HG03442 (cell line): Measurements from ENCODE around the gene CPB2.

Experiments used
- ATAC-seq: cut with Tn5 transposase; IDR thresholded peaks from one replicate; pipeline ENCODE4 v1.9.1; 2021; ENCODE audit warnings: mild to moderate bottlenecking, moderate library complexity; ENCODE audit not compliant: unreplicated experiment

The CPB2 gene

DNA sequence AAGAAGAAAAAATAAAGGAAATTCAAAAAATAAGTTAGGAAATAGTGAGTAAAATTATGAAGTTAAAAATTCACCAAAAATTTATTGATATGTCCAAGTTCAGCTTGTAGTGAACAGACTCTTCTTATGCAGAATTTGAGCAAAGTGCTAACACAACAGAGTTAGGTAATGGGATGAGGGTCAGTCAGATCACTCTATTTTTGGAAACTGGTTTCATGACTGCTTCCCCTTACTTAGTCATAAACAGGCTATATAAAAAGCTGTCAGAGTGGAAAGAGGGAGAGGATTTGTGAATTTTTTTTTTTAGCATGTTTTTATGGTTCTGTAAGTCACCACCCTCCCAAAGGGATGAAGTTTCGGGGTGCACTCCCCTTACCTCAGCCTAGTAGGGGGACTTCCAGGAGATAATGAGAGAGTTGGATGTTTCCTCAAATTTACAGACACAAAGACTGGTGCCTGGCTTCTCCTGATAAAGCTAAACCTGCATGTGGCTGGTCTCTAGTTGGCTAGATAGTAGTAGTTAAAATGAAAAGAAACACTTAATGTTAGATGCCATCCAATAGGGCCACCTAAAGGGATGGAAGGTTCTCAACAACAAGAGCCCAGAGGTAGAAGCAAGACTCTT, 4.5 kb downstream of the CPB2 start:
- ATAC-seq = peak; percentile 52

DNA sequence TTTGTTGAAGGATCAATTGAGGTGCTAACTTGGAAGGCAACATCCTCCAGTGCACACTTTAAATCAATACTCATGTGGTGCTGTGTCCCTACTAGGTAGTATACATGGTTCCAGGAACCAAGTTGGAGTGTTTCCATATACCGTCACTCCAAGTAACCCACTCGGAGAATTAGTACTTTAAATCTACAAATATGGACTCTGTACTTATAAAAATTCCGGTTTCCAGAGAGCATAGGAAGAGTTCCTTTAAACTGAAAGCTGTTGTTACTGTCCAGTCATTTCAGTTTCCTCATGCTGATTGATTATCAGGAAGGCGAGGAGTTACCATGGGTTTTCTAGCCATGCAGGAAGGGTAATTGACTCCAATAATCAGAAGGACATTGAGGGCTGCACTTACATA, 7.2 kb downstream of the CPB2 start:
- no peak for ATAC-seq

DNA sequence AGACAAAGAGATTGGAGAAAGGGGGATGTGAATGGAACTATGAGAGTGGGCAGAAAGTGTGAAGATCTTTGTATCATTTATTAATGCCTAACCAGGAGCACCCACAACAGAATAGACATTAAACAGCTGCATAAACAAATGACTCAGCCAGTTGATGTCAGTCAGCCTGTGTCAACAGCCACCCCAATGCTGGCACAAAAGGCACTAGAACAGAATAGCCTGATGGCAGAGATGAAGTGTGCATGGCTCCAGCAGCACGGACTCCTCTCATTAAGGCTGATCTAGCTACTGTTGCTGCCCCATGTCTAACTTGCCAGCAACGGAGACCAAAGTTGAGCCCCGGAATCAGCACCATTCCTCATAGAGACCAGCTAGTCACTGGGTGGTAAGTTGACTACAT, 7.8 kb downstream of the CPB2 start:
- no peak for ATAC-seq

DNA sequence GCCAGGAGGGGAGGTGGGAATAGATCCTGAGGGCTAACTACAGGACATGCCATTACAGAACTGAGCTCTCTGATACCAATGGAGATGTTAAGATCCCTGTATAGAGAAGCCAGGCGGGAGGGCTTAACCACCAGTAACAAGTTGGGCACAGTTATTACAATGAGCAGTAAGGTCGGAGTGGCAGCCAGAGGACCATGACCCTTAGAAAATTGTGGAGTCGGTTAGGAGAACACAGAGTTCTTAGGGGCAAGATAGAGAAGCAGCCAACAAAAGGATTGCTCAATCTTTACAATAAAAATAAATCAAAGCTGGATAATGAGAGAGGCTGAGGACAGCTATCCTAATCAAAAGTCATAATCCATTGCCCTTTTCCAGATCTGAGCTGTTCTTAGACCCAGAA, 10.4 kb downstream of the CPB2 start:
- no peak for ATAC-seq

DNA sequence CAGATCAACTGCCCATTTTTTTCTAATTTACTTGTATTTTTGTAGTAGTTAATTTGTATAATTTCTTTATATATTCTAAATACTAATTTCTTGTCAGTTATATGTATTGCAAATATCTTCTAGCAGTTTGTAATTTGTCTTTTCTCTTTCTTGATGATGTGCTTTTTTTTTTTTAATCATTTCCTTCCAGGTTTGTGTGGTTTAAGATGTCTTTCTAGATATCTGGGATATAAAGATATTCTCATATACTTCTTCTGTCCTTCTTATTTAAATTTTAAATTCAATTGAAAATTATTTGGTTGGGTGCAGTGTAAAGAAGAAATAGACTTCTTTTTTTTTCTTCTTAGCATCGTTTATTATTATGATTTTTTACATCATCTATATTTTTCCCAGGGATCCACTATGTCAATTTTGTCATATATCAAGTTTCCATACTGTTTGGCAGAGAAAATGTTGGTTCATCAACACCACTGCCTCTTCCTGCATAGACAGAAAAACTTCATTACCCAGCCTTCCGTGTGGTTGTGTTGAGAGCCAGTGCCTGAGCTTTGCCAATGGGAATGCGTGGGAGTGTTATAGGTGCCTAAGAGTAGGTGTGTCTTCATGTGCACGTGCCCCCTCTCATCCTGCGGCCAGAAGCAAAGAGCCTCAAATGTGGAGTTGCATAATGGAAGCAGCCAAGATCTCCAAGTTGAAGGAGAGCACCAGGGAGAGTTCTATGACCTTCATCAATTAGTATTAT, 15.8 kb downstream of the CPB2 start:
- no peak for ATAC-seq

DNA sequence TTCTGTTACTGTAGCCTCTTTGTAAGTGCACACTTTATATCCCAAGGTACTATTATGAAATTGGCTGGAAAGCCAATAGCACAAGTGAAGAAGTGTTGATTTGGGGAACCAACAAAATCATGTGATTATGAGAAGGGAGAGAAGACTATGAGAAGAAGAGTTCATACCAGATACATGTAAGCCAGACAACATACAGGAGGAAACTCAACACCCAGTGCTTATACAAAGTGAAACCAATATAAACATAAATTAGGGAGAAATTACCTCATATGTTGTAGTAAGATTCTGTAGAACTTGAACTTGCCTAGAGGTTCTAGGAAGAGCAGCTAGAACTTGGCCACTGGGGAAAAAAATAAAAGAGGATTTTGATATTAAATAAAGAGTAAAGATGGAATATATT, 17.4 kb downstream of the CPB2 start:
- no peak for ATAC-seq

DNA sequence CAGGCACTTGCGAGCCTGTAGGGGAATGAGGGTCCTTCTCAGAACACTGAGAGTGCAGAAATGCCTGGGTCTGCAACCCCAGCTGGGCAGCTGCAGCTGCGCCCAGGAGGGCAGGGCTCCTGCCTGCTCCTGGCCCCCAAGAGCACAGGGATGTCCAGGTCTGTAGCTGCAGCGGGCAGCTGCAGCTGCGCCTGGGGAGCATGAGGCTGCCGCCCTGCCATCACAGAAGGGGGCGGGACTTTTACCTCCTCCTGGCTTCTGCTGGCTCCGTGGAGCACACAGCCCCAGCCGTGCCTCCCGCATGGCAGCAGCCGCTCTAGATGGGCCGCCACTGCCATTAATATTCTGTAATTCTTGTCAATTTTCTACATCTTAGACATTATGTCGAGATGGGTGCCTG, 17.8 kb downstream of the CPB2 start:
- ATAC-seq = no peak

DNA sequence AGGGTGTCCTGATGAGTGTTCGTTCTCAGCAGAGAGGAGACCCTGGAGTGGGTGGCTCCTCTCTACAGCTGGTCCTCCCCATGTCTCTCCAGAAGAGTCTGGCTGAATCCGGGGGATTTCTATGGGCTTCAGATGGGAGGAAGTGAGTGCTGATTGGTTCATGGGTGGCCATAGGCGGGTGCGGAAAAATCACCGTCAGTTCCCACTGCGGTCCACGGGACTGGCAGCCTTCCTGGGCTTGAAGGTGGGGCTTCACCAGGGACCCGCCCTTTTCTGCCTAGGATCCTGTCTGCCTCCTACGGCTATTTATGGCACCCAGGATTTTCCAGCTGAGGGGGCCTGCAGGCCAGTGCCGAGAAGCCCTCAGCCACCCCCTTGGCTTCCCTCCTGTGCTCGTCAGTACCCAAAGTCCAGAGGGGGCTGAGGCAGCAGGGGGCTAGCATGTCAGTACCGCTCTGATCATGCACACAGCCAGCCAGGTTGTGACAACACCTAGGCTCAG, 18.4 kb downstream of the CPB2 start:
- ATAC-seq = no peak

DNA sequence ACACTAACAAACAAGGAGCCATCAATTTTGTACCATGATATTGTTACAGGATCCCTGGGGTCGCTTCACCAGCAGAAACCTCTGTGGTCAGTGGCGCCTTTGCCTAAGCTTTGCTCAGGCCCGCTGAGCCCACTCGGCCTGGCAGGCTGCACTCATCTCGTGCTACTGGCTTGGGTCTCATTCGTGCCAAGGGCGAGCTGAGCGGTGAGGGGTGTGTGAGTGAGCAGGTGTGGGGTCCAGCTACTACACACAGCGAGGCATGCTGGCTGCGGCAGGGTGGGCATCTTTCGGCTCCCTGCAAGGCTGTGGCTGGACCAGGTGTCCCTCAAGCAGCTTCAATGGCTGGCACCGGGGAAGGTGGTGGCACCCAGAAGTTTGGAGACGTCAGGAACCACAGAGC, 19.1 kb downstream of the CPB2 start:
- ATAC-seq = no peak

DNA sequence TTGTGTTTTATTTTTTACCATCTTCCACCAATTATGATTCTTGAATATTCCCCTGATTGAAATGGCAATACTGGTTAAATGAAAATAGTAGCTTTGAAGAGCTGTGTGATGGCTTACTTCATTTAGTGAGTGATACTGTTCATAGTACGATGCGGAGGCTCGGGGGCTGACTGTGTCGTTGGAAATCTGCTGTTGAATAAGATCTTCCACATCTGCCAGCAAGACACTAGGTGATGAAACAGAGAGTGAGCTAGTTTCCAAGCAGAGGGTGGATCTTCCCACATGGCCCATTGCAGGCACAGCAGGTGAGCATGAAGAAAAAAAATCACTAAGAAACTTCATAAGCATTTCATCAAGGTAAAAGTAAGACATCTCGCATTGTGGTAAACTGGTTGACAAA, 22.5 kb downstream of the CPB2 start:
- ATAC-seq = no peak

DNA sequence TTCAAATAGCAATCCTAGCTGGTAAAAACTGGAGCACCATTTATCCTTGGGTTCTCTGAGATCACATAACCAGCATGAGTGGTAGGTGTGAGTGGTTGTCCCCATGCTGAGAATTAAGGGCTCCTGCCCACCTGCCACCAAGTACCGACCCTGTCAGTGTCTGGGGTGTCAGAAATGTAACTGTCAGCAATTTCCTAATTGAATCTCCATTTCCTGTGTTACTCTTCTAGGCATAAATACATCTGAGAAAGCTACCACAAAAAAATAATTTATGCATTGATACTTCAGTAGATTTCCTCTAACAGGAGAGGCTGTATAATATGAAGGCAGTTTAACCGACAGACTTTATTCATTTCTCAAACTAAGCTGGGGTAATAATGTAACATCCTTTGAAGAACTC, 25.1 kb downstream of the CPB2 start:
- ATAC-seq = no peak

DNA sequence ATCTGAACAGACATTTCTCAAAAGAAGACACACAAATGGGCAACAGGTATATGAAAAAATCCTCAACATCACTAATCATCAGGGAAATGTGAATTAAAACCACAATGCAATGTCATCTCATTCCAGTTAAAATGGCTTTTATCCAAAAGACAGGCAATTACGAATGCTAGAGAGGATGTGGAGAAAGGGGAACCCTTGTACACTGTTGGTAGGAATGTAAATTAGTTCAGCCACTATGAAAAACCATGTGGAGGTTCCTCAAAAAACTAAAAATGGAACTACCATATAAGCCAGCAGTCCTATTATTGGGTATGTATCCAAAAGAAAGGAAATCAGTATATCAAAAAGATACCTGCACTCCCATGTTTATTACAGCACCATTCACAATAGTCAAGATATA, 27.6 kb downstream of the CPB2 start:
- no peak for ATAC-seq

DNA sequence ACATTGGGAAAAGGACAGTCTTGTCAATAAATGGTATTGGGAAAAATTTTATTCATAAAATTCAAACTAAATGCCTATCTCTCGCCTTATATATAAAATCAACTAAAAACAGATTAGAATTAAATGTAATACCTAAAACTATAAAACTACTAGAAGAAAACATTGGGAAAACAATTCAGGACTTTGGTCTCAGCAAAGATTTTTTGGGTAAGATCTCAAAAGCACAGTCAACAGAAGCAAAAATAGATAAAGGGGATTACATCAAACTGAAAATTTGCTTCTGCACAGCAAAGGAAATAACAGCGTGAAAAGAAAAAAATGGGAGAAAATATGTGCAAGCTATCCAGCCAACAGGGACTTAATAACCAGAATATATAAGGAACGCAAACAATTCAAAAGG, 28.0 kb downstream of the CPB2 start:
- ATAC-seq = no peak

DNA sequence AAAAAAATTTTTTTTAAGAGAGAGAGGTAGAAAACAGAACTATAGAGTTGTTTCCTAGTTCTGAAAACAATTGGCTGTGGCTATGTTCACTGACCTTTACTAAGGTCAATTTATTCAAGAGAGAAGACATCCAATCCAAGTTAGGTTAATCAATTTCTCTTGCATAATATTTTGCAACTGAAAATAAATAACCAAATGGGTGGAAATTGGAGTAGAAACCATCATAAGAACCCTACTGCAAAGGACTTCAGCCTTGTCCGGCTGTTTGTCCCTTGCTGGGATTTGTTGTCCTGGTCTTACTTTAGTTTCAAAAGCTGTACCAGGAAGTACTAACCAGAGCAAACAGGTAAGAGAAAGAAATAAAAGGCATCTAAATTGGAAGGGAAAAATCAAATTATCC, 29.0 kb downstream of the CPB2 start:
- no peak for ATAC-seq

DNA sequence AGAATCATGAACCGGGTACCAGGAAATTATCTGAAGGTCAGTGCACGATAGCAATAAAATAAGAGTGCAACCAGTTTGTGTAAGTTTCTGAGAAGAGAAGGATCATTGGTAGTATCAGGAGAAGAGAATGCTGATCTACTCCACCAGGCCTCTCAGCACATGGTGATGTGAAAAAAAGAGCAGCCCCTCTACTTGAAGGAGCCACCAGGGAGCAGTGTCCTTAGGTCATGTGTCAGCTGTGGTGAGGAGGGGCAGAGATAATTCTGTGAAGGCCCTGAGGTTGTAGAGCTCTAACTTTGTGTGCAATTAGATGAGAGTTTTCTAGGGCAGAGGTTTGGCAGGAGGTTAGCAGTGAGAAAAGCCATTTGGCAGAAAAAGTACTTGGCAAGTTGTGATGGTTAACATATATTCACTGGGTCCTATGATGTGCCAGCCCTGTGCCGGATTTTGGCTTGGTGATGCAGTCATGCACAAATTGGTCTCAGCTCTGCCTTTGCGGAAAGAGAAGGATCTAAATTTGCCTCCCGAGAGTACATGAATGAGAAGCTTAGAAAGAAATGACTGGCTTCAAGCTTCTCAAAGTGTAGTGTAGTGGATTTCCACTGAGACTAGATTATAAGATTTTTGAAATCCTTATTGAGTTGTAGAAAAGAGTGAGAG, 33.1 kb downstream of the CPB2 start:
- ATAC-seq = peak; percentile 94

DNA sequence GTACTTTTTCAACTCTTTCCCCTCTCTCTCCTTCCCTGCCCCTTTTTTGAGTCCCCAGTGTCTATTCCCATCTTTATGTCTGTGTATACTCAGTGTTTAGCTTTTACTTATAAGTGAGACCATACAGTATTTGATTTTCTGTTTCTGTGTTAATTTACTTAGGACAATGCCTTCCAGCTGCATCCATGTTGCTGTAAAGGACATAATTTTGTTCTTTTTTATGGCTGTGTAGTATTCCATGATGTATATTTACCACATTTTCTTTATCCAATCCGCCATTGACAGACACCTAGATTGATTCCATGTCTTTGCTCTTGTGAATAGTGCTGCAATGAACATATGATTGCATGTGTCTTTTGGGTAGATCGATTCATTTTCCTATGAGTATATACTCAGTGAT, 41.5 kb downstream of the CPB2 start:
- no peak for ATAC-seq

DNA sequence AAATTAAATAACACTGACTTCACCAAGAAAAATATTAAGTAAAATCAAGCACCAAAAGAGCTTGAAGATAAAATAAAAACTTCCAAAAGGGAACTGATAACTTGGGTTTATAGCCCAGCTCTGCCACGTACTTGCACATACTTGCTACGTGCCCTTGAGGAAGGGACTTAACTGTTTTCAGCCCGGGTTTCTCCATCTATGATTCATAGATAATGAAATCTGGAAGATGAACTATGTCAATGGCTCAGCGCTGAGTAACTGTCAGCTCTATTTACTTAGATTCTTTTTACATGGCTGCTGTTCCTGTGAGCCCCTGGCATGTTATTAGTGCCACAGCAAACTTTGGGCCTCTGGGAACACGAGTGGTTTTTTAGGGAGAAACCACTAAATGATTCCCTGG, 42.6 kb downstream of the CPB2 start:
- no peak for ATAC-seq

DNA sequence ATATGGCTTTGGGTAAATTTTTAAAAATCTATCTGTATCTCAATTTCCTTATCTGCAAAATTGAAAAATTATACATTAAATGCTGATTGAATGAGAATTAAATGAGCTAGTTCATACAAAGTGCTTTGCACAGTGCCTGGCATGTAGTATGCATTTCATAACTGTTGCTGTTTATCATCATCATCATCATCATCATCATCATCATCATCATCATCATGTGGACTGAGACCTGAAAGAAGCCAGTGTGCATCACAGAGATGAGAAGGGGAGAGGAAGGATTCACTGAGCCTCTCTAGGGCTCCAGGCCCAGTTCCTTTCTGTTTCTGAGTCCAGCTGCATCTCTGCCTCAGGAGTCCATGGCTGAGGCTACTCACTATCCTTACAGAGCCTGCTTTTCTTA, 45.4 kb downstream of the CPB2 start:
- no peak for ATAC-seq

DNA sequence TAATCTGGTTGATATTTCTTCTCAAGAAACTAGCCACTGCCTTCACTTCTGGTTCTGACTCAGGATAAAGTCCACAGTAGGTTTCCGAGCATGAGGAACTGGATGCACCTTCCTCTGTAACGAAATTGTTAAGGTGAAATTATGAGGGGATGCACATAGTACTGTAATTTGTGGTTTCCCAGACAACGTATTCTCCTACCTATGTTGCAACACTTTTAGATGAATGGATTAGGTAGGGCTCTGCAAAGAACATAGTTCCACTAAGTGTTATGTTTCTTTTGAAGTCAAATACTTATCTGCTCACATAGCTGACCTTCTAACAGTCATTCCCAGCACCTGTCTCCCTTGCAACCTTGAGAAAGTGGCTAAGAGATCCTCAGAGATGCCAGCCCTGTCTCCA, 46.6 kb downstream of the CPB2 start:
- no peak for ATAC-seq

DNA sequence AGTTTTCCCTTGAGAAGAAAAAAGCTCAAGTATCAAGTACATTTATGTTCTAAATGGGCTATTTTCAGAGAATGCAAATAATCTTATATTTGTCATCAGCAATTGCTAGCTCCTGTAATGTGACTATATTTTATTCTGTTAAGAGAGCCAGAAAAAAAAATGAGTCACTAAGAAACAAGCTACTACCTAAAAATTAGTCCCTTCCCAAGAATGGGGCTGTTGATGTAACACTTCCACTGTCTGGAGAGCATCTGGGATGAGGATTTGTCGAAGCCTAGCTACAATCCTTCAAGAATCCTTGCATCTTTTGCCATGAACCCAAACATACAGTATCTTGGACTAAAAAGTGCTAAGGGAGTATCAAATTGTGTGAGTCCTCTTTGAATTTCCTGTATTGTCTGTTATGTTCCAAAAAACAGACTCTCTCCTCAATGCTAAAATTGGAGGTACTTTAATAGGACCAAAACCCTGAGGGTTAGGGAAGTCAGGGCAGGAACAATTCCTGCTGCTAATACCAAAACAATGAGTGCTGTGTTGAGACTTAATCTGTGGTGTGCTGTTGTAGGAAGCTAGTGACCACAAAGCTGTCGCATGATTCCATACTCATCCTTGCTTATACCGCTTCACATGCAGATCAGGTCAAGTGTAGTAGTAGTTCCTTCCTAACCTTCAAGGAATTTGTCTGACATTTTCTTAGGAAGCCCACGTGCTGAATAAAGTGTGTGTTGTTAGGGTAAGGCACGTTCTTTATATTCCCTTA, 47.4 kb downstream of the CPB2 start:
- ATAC-seq = no peak

DNA sequence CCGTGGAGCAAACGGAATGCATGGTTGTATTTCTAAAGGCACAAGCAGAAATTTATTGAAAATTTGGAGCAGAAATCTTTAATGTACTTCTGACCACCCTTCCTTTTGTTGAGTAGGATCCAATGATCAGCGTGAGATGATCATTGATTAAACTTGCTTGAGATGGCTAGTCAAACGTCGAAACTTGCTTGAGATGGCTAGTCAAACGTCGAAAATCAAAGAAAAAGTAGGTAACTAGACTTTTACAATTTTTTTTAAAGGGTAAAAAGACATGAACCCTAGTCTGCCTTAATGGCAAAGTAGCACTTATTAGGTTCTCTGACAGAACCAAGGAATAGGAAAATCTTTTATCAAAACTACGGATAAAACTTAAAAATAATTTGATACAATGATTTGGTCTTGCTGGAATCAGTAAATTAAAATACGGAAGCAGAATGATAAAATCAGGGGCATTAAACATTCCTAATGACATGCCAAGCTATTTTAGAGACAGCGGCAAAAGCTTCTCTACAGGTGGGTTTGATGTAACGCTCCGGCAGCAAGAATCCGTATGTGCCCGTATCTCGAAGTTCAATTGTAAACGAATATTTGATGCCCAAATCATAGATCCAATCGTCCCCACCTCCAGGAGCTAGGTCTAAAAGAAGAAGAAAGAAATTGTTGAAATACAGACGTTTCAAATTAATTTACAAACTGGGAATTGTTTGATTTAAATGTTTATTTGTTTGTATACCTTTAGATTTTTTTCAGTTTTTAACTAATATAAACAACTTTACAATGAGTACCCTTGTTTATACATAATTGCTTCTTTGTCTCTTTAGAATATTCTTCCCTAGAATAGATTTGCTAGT, 51.4 kb downstream of the CPB2 start:
- ATAC-seq = no peak
